Amniotic stem cell (primary cell): ENCODE measurements around the gene EID3.
"Not testable (repeated sequence)": the region's sequence is repeated elsewhere in the genome, so short reads cannot be mapped to it uniquely, and the experiment has no call there.

Experiments
- DNase-seq: peaks from one replicate; lab custom pipeline; 2025; lab: John Stamatoyannopoulos, UW

The EID3 gene

DNA sequence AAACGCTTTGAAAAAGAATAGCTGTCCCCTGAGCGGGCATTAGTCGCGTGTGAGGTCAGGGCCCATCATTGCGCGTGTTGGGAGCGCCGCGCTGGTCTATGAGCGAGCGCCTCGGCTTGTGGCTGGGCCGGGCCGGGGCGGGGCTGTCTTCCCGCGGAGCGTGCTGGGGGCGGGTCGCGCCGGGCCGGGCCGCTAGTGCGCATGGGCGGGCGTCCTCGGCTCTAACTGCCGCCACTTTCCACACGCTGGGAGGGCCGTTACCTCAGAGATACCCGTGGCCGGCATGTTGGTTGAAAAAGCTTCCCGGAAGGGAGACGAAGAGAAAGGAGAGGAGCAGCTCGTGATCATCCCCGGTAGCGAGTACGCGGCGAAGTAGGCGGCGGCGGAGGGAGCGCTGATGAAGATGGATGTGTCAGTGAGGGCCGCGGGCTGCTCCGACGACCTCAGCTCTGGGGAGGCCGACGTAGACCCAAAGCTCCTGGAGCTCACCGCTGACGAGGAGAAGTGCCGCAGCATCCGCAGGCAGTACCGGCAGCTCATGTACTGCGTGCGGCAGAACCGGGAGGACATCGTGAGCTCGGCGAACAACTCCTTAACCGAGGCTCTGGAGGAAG lies at the start of gene EID3:
Gene EID3, plus strand, starts transcription at position 202 of the 614 bp plus-strand sequence. Its CDS starts 196 bp downstream, at position 398.
- peak; percentile 40 for DNase-seq

- no peak for DNase-seq
These were observed 45.5 kb upstream of the EID3 start for GRCh38 chr12:104257913-104258472.

GRCh38 chr12:104258476-104259067 lies 45.0 kb upstream of the EID3 start:
- no peak for DNase-seq

- no peak for DNase-seq
These were observed 40.5 kb upstream of the EID3 start for GRCh38 chr12:104263026-104263425.

DNA sequence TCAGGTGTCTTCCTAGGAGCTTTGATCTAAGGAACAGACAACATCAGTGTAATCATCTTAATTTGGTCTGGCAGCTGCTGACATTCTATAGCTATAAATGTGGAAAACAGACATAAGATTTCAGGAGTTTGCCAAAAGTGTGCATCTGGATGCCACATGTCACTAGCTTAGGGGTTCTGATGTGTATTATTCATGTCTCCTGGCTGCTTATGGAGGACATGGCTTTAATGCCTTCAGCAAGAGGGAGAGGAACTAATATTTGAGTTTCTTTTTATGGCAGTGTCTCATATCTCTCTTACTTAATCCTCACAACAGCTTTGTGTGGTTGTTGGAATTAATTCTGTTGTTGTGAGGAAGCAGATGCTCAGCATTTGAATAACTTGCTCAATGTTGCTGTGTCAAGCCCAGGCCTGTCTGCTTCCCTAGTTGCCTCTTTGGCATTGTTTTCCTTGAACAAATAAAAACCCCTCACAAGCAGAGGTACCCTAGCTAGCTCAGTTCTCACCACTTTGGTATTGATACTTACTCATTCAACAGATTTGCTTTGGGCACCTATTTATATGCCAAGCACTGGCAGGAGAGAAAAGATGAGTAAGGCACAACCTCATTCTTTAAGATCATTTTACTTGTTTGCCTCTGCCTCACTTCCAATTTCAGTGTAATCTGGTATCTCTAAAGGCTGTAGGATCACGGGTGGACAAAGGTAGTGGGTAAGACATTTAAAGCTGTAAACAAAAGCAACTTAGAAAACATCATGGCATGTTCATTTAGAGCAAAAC lies 39.8 kb upstream of the EID3 start:
- DNase-seq, result no peak

DNA sequence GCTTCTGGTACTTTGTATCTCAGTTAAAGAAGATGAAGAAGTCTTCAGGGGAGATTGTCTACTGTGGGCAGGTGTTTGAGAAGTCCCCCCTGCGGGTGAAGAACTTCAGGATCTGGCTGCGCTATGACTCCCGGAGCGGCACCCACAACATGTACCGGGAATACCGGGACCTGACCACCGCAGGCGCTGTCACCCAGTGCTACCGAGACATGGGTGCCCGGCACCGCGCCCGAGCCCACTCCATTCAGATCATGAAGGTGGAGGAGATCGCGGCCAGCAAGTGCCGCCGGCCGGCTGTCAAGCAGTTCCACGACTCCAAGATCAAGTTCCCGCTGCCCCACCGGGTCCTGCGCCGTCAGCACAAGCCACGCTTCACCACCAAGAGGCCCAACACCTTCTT lies 38.1 kb upstream of the EID3 start:
- DNase-seq, result not testable (repeated sequence)

GRCh38 chr12:104272938-104273337 lies 30.6 kb upstream of the EID3 start:
- DNase-seq, result no peak

DNA sequence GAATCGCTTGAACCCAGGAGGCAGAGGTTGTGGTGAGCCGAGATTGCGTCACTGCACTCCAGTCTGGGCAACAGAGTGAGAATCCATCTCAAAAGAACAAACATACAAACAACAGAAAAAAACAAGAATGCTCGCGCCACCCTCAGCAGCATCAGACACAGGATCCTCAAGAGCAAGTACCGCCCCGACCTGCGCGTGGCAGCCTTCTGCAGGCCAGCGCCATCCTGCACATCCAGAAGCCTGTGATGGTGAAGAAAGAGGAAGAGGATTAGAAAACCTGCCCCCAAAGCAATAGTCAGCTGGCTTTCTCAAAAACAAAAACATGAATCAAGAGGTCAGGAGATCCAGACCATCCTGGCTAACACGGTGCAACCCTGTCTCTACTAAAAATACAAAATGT lies 30.0 kb upstream of the EID3 start:
- no peak for DNase-seq

DNA sequence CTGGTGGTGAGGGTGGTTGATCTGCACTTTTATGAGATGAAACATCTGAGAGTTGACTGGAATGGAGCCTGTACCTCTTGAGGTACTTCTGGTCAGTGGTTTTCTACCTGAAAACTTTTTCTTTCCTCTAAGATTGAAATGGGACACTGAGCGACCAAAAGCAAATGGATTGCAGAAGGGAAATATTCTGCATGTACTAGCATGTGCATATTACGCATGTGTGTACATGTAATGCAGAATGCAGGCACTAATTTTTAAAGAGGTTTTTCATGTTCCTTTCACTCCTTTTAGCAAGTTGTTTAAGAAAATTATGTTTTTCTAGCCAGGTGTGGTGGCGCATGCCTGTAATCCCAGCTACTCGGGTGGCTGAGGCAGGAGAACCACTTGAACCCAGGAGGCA lies 28.7 kb upstream of the EID3 start:
- DNase-seq, result no peak

DNA sequence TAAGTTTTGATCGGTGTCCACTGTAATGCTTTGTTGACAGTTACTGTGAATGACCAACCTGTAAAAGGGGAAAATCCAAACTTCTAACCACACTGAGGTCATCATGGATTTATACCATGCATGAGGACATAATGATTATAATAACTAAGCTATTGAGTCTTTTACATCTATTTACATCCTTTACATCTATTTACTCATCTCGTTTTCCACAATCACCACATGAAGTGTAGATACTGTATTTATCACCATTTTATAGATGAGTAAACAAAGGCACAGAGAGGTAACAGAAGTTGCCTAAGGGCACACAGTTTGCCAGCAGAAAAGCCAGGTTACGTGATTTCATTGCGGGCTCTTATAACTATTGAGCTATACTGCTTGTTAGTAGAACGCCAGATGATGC lies 27.9 kb upstream of the EID3 start:
- no peak for DNase-seq

- DNase-seq, result no peak
These were observed 27.0 kb upstream of the EID3 start for GRCh38 chr12:104276273-104277131.

DNA sequence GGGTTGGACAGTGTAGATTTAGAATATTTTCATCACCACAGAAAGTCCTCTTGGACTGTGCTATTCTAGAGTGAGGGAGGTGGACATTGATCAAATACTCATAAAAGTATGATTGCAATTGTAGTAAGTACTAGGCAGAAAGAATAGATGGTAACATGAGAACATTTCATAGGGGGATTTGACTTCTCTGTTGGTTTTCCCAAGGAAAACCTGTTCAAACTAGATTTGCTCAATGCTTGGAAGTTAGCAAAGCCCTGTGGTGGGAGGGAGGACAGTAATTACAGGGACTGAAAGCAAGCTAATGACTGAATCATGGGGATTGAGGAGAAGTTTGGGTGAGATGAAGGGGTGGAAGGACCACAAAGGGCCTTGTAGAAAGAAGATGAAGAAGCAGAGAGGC lies 24.4 kb upstream of the EID3 start:
- DNase-seq, result no peak

- DNase-seq, result no peak
These were observed 23.4 kb upstream of the EID3 start for GRCh38 chr12:104280111-104280510.

DNA sequence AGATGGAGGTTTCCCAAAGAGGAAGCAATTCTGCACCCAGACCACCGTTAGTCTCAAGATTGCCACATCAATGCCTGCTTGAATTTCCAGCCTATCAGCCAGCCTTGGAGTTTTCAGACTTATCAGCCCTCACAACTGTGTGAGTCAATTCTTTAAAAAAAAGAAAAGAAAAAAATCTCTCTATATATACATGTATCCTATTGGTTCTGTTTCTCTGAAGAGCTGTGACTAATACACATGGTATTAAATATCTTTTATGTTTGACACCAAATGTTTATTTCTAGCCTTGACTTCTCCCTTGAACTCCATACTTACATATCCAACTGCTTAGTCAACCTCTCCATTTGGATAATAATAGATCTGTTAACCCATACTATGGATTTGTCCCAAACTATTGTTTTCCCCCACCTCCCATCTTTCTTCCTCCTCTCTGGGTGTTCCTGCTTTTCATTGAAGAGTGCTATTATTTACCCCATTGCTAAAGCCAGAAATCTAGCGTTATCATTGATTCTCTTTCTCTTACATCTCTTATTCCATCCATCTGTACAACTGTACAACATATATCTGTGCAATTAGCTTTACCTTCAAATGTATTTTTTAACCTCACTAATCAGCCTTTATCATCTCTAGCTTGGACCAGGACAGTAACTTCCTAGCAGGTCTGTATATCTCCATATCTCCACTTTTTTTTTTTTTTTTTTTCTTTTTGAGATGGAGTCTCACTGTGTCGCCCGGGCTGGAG lies 22.7 kb upstream of the EID3 start:
- DNase-seq, result peak; percentile 85

- no peak for DNase-seq
These were observed 21.9 kb upstream of the EID3 start for GRCh38 chr12:104281636-104282035.

DNA sequence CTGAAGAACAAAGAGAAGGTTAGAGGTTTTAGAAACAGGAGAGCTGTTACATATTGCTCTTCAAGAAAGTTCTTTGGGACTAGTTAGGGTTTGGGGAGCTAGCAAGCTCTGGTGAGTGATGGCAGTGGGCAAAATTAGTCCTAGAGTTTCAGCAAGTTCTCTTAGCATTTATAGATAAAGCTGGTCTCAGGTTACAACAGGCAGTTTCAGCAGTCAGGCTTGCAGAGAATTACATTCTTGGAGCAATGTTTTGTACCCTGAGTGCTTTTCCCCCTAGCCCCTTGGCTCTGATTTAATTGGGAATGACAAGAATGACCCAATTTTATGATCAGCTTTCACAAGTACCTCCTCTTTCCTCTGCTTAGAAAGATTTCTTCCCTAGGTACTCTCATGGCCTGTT lies 21.4 kb upstream of the EID3 start:
- DNase-seq, result no peak

GRCh38 chr12:104285740-104286515 lies 17.6 kb upstream of the EID3 start:
- DNase-seq, result no peak

DNA sequence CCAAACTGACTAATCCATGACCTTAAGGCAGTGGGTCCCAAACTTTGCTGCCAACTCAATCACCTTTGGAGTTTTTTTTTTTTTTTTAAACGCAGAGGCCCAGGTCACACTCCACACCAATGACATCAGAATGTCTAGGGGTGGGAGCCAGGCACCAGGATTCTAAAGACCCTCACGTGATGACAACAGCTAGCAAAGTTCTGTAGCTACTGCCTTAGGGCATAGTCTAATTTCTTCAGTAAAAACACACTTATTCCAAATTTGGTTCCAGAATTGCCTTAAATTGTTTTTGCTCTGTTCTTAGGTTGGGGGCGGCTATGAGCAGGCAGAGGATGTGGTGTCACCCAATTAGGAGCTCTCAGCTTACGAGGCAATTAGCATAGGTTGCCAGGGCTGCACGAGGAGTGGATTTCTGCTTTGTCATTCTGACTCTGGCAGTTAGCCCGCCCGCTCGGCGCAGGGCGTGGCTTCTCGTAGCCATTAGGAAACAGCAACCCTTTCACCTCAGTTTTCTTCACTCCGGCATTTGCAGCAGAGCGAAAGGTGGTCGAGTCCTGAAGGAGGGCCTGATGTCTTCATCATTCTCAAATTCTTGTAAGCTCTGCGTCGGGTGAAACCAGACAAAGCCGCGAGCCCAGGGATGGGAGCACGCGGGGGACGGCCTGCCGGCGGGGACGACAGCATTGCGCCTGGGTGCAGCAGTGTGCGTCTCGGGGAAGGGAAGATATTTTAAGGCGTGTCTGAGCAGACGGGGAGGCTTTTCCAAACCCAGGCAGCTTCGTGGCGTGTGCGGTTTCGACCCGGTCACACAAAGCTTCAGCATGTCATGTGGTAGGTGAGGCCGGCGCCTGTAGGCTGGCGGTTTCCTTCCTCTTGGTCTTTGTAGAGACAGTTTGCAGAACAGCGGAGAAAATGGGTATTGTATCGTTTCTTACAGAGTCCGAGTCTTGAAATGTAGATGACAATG lies 16.7 kb upstream of the EID3 start:
- peak; percentile 88 for DNase-seq

- DNase-seq, result no peak
These were observed 14.8 kb upstream of the EID3 start for GRCh38 chr12:104288635-104289274.
